TTC549 (cell line): Measurements from ENCODE around the gene ADAMTS15.

Experiments used
- FAIRE-seq: peaks from 2 replicates; lab custom pipeline; 2012; peaks lifted over from hg19 to GRCh38; lab: Jason Lieb, UNC

ADAMTS15 gene

GRCh38 chr11:130516554-130517505 lies 68.4 kb downstream of the ADAMTS15 start:
- no peak for FAIRE-seq

- no peak for FAIRE-seq
Observed at GRCh38 chr11:130518164-130518680, 69.8 kb downstream of the ADAMTS15 start.

GRCh38 chr11:130519128-130519932 lies 70.9 kb downstream of the ADAMTS15 start:
- FAIRE-seq = no peak

- FAIRE-seq = no peak
Observed at GRCh38 chr11:130520271-130520671, 71.8 kb downstream of the ADAMTS15 start.

- FAIRE-seq = no peak
Observed at GRCh38 chr11:130522284-130522961, 74.0 kb downstream of the ADAMTS15 start.

GRCh38 chr11:130523166-130523565 lies 74.7 kb downstream of the ADAMTS15 start:
- FAIRE-seq = no peak

GRCh38 chr11:130523609-130524008 lies 75.2 kb downstream of the ADAMTS15 start:
- FAIRE-seq = no peak

- FAIRE-seq = no peak
Observed at GRCh38 chr11:130524132-130524790, 75.8 kb downstream of the ADAMTS15 start.

GRCh38 chr11:130525307-130525706 lies 76.9 kb downstream of the ADAMTS15 start:
- no peak for FAIRE-seq
